ENCODE results near the gene COQ9.
"Not testable (repeated sequence)": the region's sequence is repeated elsewhere in the genome, so short reads cannot be mapped to it uniquely, and the experiment has no call there.

Gene COQ9, protein sequence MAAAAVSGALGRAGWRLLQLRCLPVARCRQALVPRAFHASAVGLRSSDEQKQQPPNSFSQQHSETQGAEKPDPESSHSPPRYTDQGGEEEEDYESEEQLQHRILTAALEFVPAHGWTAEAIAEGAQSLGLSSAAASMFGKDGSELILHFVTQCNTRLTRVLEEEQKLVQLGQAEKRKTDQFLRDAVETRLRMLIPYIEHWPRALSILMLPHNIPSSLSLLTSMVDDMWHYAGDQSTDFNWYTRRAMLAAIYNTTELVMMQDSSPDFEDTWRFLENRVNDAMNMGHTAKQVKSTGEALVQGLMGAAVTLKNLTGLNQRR

DNA sequence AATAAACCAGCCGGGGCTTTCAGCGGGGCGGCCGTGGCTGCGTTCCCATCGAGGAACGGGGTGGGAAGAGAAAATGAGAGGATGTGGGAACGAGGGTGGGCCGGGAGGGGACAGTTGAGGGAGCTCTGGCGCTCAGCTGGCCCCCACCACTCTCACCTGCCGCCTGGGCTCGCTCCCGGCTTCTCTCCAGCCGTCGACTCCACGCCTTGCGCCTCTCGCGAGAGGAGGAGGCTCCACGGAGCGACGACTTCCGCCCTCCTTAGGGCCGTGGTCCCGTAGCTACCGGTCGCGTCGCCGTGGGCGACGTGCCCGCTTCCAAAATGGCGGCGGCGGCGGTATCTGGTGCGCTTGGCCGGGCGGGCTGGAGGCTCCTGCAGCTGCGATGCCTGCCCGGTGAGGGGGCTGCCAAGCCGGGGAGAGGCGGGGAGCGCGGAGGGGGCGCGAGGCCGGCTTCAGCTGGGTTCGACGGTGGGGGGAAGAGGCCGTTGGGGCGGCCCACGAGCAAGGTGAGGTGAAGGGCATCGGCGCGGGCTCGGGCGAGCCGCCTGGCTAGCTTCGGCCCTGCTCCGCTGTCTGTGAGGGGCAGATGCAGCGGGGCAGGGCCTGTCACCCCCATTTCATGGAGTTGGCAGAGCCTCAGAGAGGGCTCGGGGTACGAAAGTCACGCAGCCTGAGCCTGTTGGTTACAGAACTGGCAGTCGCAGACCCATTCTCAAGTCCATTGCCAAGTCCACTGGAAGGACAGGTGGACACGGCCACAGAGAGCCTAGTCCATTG, at the start of gene COQ9, which contains the start of gene CIAPIN1:
Gene COQ9 (plus strand): TSS at position 294 of the 777 bp plus-strand sequence. CDS start 27 bp downstream, at position 321.
Gene CIAPIN1 (minus strand): TSS at position 200 of the 777 bp plus-strand sequence. CDS start 6,457 bp downstream, outside the sequence.
- peak; percentile 86 for DNase-seq (ENCODE audit: low read depth)

DNA sequence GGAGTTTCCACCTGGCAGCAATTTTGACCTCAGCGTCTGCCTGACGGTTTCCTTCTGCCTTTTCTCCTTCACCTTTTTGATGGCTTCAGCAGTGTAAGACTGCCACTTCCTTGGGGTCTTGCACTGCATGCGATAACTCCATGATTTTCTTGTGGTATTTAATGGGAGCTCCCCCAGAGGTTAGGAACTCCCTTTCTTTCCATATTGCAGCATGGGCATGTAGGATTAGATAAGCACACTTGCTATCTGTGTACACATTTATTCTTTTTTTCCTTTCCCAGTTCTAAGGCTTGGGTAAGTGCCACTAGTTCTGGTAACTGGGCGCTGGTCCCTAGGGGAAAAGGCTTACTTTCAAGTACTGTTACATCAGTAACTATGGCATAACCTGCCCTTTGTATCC, 49.8 kb upstream of the COQ9 start:
- DNase-seq (ENCODE audit: low read depth), result not testable (repeated sequence)

DNA sequence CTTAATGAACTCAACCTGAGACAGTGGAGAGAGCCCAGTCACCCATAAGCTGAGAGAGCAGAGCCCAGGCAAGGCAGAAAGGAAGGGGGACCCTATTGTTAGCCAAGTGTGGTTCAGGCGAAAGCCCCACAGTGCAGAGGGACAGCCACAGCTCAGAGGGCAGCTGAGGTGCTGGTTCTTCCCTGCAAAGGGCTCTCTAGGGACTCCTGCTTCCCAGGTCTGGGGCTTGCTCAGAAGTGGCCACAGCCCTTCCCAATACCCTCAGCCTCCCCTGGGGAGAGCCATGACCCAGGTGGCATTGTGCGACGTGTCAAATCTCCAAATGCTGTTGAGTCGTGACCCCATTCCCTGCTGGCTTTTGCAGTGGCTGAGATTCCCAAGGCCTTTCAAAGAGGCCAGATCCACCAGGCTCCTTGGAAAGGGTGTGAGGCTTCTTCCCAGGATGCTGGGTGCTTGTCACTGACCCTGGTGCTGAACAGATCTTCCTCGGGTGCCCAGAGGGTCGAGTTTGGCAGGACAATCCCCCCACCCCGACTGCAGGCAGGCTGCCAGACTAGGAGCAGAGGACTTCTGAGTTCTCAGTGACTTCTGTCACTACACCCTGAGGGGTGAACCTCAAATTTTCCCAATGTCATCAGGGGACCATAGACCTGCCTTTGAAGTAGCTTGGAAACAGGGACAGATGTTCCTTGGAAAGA, 45.2 kb upstream of the COQ9 start:
- no peak for DNase-seq (ENCODE audit: low read depth)

DNA sequence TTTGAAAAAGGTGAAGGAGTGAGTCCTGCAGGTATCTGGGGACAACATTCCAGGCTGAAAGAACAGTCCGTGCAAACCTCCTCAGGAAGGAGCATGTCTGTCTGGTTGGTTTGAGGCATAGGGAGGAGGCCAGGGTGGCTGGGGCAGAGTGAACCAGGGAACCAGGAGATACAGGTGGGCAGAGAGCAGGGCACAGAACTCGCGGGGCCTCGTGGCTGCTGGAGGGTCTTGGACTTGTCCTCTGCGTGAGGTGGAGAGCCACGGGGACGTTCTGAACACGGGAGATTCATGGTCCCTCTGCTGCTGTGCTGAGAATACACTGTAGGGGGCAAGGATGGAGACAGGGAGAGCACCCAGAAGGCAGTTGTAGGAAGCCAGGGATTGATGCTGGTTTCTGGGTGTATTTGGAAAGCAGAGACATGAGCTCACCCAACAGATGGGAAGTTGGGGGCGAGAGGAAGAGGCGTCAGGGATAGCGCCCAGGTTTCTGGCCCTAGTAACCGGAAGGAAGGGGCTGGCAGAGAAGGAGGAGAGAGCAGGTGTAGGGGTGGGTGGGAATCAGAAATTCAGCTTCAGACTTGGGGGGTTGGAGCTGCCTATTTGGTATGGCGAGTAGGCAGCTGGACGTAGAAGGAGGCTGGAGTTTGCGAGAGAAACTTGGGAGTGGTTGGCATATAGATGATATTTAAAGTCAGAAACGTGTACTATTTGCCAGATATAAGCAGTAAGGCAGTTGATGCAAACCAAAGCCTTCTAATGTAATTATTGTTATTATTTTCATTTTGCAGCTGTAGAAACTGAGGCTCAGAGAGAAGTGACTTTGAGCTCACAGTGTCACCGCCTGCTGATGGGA, 43.1 kb upstream of the COQ9 start, which contains the start of gene CCL17:
Gene CCL17 (plus strand): TSS at position 803 of the 853 bp plus-strand sequence. CDS start 9,166 bp downstream, outside the sequence.
- DNase-seq (ENCODE audit: low read depth), result no peak

DNA sequence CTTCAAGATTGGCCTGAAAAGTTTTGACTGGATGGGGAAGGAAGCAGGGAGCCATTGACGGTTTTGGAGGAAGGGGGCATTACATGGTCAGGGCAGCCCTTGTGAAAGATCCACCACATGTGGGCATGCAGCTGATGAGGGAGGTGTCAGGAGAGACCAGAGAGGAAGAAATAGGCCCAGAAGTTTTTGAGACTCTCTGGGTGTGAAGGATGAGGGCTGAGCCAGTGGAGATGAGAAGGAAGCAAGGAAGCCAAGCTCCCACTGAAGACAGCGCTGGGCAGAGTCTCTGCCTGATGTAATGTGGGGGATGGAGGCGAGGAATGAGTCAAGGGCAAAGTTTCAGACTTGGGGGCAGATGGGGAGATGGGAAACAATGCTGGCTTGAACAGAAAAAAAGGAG, 42.2 kb upstream of the COQ9 start:
- DNase-seq (ENCODE audit: low read depth), result no peak

DNA sequence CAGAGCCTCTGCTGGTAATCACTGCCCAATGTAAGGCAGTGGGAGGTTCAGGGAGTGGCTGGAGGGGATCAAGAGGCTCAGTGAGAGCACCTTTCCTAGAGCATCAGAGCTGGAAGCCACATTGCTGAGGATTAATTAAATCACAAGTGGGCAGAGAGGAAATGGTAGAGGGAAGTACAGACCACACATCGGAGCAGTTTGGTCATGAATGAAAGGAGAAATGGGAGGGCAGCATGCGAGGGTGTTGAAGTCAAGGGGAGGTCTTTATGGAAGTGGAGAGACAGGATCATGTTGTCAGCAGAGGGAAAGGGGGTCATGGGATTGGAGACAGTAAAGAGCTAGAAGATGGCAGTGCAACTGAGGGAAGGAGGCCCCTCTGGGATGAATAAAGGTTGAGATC, 40.4 kb upstream of the COQ9 start:
- no peak for DNase-seq (ENCODE audit: low read depth)

DNA sequence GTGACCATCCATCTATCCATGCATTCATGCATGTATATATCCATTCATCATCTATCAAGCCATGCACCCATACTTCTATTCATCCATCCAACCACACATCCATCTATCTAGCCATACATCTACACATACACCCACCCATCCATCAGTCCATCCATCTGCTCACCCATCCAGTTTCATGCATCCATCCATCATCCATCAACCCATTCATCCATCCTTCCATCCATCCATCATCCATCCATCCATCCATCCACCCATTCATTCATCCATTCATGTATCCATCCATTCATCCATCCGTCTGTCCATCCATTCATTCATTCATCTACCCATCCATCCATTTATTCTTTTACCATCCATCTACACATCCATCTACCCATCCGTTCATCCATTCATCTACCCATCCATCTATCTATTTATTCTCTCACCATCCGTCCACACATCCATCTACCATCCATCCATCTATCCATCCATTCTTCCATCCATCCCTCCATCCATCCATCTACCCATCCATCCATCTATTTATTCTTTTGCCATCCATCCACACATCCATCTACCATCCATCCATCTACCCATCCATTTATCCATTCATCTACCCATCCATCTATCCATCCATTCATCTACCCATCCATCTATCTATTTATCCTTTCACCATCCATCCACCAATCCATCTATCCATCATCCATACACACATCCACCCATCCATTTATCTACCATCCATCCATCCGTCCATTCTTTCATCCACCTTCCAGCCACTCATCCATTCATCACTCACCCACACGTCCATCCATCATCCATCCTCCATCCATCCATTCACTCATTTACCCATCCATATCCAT, 39.5 kb upstream of the COQ9 start:
- no peak for DNase-seq (ENCODE audit: low read depth)

DNA sequence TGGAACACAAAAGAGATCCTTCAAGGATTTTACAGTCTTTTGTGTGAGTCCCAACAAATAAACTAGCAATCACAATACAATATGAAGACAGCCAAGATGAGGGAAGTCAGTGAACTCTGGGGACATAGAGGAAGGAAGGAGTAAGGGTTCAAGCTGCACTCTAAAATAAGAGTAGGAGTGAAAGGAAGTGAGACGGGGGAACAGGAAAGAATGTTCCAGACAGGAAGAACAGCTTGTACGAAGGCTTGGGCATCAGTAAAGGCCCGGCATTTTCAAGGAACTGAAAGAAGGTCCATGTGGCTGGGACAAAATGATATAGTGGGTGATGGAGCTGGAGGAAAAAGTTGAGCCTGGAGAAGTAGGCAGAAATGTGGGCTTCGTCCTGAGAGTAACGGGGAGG, 38.2 kb upstream of the COQ9 start:
- DNase-seq (ENCODE audit: low read depth), result no peak

DNA sequence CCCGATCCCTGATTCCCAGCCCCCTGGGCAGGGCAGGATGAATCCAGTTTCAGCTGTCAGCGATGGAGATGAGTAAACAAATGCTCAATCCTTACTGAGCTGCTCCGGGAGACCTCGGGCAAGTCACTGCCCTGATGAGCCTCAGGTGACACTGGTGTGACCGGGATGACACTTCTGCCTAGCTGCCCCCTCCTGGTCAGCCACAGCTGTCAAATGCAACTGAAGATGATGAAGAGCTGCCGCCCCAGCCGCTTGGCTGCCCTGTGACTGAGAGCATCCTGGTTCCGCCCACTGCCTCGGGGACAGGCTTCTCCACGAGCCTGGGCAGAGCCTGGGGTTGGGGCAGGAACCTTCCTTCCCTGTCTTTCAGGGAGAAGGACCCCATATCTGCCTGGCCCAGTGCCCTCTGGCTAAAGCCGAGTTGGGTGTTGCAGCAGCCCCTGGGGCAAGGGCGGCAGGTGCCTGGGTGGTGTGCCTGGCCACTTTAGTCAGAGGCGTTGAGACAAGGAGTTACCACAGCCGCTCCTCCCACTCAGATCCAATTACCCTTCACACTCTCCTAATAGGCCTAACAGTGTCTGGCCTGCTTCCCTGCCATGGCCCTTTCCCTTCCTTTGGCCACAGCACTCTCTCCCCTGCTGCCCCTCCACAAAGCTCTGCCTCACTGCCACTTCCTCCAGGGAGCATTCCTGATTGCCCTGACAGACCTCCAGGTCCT, 37.2 kb upstream of the COQ9 start:
- no peak for DNase-seq (ENCODE audit: low read depth)

DNA sequence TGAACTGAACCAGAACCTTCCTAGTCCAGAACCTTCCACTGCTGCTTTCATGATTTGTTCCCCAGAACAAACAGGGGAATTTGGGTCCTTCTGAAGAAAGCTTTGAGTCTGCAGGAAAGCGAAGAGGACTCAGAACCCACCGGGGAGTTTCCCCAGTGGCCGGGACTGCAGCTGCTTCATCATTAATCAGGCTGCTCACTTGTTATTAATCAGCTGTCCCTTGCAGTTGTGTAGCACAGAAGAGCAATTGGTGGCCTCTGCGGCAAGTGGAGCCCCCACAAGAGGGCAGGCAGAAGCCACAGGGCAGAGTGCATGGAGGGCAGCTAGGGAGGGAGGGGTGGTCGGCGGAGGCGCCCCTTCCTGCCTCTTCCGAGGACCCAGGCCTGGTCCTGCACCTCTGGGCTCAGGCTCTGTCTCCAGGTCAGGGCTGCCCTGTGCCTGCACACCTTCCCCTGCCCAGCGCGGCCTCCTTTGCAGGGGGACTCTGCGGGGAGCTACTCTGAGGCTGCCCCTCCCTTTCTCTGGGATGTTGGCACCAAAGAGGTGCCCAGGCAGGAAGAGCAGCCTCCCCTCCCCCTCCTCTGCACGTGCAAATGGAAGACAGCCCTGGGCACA, 35.8 kb upstream of the COQ9 start:
- DNase-seq (ENCODE audit: low read depth), result no peak

DNA sequence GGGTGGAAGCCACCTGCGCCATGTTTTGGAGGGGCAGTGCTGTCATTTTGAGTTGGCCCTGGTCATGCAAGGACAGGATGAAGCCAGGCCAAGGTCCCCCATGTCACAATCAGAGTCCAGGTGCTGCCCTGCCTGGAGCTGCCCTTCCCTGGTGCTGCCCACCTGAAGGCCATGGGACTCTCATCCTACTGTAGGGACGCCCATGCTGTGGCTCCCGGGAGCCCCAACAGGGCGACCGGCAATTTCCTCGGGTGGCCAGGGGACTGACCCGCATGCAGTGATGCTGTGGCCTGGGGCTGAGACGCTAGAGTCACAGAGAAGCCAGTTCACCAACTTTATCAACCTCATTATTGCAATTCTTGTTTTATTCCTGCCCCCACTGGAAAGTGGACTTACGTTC, 34.7 kb upstream of the COQ9 start:
- no peak for DNase-seq (ENCODE audit: low read depth)

DNA sequence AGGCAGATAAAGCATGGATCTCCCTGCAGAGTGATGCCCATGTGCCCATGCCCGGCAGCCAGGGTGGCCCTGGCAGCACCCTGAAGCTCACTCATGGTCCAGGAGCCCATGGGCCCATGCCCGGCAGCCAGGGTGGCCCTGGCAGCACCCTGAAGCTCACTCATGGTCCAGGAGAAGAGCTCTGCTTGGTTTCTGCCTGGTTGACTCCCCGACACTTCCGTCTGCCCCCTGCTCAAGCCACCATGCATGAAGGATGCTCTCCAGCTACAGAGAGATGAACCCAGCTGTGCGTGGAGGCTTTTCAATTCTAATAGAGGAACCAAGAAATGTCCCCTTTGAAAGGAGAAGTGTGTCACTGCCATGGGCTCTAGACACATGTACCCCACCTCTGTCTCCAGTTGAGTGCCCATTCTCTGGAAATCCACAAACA, 34.0 kb upstream of the COQ9 start:
- DNase-seq (ENCODE audit: low read depth), result no peak

DNA sequence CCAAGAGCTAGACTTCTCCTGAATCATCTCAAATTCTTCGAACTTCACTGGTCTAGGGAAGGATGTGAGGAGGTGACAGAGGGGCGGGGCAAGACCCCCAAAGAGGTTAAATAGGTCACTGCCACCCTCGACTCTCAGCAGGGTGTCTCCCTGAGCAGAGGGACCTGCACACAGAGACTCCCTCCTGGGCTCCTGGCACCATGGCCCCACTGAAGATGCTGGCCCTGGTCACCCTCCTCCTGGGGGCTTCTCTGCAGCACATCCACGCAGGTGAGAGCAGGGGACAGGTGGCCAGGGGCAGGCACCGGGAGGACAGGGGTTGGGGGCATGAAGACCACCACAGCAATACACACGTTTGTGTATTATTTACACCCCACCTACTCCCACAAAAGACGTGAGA, 33.5 kb upstream of the COQ9 start:
- no peak for DNase-seq (ENCODE audit: low read depth)

DNA sequence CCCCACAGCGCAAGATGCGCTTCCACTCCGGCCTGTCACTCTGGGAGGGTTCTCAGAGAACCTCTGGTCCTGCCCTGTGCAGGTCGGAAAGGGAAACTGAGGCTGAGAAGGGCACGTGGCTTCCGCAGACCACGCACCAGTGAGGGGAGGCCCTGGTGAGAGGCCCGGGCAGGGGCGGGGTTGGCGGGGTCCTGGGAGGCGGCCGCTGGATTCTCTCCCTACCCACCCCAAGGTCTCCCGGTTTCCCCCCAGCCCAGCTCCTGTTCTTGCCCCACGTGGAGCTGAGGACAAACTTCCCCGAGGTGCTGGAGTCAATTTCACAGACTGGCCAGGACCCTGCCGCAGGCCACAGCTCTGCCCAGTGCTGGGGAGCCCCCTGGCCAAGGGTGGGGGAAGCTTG, 31.2 kb upstream of the COQ9 start:
- DNase-seq (ENCODE audit: low read depth), result no peak

DNA sequence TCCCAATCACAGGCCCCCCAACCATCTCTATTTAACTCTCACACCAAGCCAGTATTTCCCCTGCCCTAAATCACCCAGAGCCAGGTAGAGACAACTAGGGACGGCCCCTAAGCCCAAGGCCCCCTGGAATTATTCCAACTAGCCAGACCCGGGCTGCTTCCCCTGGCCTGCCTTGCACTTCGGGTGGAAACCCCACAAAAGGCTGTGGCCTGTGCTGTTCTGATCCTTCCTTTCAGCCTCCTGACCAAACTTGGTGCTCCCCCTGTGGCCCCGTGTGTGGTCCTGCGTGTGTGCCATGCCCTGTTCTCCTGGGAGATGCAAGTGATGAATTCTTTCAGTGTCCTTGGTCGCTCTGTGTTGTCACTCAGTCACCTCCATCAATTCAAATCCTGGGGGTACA, 27.8 kb upstream of the COQ9 start:
- DNase-seq (ENCODE audit: low read depth), result no peak

DNA sequence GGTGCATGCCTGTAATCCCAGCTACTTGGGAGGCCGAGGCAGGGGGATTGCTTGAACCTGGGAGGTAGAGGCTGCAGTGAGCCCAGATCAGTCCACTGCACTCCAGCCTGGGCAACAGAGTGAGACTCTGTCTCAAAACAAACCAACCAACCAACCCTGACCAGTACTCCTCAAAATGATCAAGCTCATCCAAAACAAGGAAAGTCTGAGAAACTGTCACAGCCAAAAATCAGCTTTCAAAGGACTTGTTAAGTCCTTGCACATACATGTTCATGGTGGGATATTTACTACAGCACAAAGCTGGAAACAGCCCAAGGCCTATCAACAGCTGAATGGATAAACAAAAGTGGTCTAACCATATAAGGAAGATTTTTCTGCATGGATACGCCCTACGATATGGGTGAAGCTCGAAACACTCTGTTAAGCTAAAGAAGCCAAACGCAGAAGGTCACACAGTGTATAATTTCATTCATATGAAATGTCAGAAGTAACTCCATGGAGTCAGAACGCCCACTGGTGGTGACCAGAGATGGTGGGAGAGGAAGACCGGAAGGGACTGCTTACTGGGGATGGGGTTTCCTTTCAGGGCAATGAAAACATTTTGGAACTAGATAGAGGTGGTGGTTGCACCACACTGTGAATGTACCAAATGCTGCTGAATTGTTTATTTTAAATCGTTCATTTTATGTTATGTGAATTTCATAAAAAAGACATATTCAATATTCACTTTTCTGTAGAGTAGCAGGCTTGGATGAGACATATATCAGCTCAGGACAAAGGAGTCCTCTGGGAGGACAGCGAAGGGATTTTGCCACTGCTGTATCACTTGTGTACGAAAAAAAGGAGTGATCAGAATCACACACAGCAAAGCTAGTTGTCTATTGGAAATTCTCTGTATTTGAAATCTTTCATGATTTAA, 25.0 kb upstream of the COQ9 start:
- DNase-seq (ENCODE audit: low read depth), result no peak

DNA sequence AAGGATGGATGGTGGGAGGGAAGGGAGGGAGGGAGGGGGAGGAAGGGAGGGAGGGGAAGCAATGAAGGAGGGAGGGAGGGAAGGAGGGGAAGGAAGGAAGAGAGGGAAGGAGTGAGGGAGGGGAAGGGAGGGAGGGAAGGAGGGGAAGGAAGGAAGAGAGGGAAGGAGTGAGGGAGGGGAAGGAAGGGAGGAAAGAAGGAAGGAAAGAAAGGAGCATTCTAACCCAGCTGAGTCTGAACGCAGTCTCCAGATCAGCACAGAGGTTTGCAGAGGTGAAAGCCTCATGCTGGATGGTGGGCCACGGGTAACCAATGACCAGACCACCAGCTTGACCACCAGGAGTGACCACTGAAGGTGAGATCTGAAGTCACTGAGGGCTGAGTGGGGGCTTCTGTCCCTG, 24.1 kb upstream of the COQ9 start:
- DNase-seq (ENCODE audit: low read depth), result no peak

DNA sequence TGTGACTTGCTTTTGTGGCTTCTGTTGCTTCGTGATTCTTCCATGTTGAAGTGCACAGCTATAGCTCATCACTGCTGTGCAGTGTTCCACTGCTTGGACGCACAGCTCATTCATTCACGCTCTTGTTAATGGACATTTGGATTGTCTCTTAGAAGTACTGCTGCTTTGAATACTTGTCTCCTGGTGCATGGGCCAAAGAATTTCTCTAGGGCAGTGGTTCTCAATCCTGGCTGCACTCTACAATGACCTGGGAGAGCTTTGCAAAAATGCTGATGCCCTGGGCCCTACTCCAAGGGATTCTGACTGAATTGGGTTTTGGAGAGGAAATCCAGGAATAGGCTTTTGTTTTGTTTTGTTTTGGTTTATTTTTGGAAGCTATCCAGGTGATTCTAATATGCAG, 22.7 kb upstream of the COQ9 start:
- no peak for DNase-seq (ENCODE audit: low read depth)

DNA sequence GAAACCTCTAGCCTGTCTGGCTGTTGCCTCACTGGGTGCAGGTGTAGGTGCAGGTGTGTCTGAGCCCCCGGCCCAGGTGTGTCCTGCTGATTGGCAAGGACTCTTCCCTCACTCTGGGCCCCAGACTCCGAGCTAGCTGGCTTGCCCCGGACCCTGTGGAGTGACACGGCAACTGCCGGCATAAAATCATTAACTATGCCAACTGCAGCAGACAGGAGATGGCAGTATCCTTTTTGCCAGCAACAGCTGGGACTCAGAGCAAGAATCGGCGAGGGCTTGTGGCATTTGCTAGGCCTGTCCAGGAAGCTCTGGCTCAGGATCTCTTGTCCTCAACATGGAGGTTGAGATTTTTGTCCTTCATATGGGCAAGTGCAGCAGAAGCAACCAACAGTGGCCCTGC, 20.9 kb upstream of the COQ9 start:
- DNase-seq (ENCODE audit: low read depth), result no peak

Measured in activated gamma-delta T cell treated with anti-CD3 and anti-CD28 coated beads, Interleukin-2, amount 50 U/mL, for 16 hours (primary cell).